ENCODE data around the gene TK2. TPM values are rescaled to one million over a fixed set of nuclear protein-coding genes. Genes with fewer than 3 reads are reported as not detected.

TK2 gene
- total and polyA plus RNA-seq, 7 experiments from 2014 or later = 3.5 to 19.8 (median 6.4) TPM

DNA sequence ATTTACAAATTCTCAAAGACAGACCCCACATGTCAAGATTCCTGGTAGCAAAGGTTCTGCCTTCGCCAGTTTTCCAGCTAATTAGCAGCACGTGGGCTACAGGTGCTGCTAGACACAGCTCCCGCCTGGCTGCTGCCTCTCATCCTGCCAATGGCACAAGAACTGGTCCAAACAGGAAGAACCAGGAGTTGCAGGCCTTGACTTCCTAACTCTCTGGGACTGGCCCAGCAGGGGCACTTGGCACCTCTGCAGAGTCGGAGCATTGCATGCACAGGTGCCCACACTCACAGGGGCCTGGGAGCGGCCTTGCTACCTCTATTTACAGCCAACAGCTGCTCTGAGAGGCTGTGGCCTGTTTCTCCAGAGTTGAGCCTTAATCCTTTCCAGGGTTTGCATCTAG is 39.6 kb downstream of the TK2 start:
- POLR2A ChIA-PET = interaction anchor here (0.9 to 2.9 kb wide), 4 partner anchors 12 to 102 kb away, joined by 3 to 9 read pairs (median 6); partner anchors contain the start of gene CKLF

GRCh38 chr16:66509576-66509975 is 40.3 kb downstream of the TK2 start:
- H3K36me3 Mint-ChIP-seq = peaks cover 0 to 14% (median 0%) of the 10 kb centered on the region in 5 donors
- Histone ChIP-seq H3K9me3 (ENCODE audit: control insufficient read depth in 2 of 3, low read length in 3 of 3) (no peaks in the 10 kb centered on the region), H3K27me3 (ENCODE audit: control insufficient read depth in 2 of 2, insufficient read depth in 2 of 2, low read length in 2 of 2) (no peaks in the 10 kb centered on the region), H3K4me3 (ENCODE audit: low read length) (no peak overlapping the region), H3K4me1 (ENCODE audit: control insufficient read depth in 2 of 2, insufficient read depth in 2 of 2, low read length in 2 of 2) (no peaks in the 10 kb centered on the region), H3K27ac (ENCODE audit: low read depth, low read length) (no peak overlapping the region), H3K36me3 (ENCODE audit: control insufficient read depth in 2 of 3, insufficient read depth in 3 of 3, low read length in 3 of 3) (no peaks in the 10 kb centered on the region)
- peaks cover 5 to 15% (median 11%) of the 10 kb centered on the region in 7 donors for H3K4me1 Mint-ChIP-seq
- H3K27me3 Mint-ChIP-seq = no peaks in the 10 kb centered on the region
- intact Hi-C loops (cut with micrococcal nuclease) = no loop called here
- peak overlapping the region in 1 of 10 donors; percentile 16 for H3K4me3 Mint-ChIP-seq
- POLR2A ChIA-PET = interaction anchor here (0.9 to 2.3 kb wide), 2 partner anchors 12 to 42 kb away, joined by 4 to 8 read pairs; partner anchors contain the start of gene CKLF
- no peak overlapping the region for H3K27ac Mint-ChIP-seq
- no peaks in the 10 kb centered on the region for H3K9me3 Mint-ChIP-seq
- ATAC-seq = no peak
- no peak for DNase-seq
- CTCF ChIA-PET = interaction anchor here (0.6 to 1.4 kb wide), 4 partner anchors 15 to 102 kb away, joined by 3 read pairs; no protein-coding TSS in a partner anchor

More for the DNA sequence above, 39.6 kb downstream of the TK2 start:
- Histone ChIP-seq H3K27me3 (ENCODE audit: control insufficient read depth in 2 of 2, insufficient read depth in 2 of 2, low read length in 2 of 2) (no peaks in the 10 kb centered on the region), H3K9me3 (ENCODE audit: control insufficient read depth in 2 of 3, low read length in 3 of 3) (no peaks in the 10 kb centered on the region), H3K4me3 (ENCODE audit: low read length) (no peak overlapping the region), H3K27ac (ENCODE audit: low read depth, low read length) (no peak overlapping the region), H3K4me1 (ENCODE audit: control insufficient read depth in 2 of 2, insufficient read depth in 2 of 2, low read length in 2 of 2) (peaks cover 2 to 5% of the 10 kb centered on the region in 2 donors), H3K36me3 (ENCODE audit: control insufficient read depth in 2 of 3, insufficient read depth in 3 of 3, low read length in 3 of 3) (no peaks in the 10 kb centered on the region)
- ATAC-seq (no peak), DNase-seq (no peak)
- no peak overlapping the region for H3K27ac Mint-ChIP-seq
- H3K9me3 Mint-ChIP-seq = no peaks in the 10 kb centered on the region
- CTCF ChIA-PET = interaction anchor here (0.8 to 3.2 kb wide), 4 partner anchors 16 to 106 kb away, joined by 3 to 24 read pairs (median 3); no protein-coding TSS in a partner anchor
- peak overlapping the region in 1 of 10 donors; percentile 16 for H3K4me3 Mint-ChIP-seq
- peaks cover 11 to 22% (median 16%) of the 10 kb centered on the region in 7 donors for H3K4me1 Mint-ChIP-seq
- intact Hi-C loops (cut with micrococcal nuclease) = loop anchor here in 1 of 2 donors (2.0 kb wide), 1 partner anchor 15 kb away; no protein-coding TSS in a partner anchor
- peaks cover 0 to 15% (median 0%) of the 10 kb centered on the region in 5 donors for H3K36me3 Mint-ChIP-seq
- H3K27me3 Mint-ChIP-seq = no peaks in the 10 kb centered on the region

- ATAC-seq (no peak), DNase-seq (no peak)
- peaks cover 0 to 14% (median 0%) of the 10 kb centered on the region in 5 donors for H3K36me3 Mint-ChIP-seq
- Histone ChIP-seq H3K4me3 (ENCODE audit: low read length) (no peak overlapping the region), H3K9me3 (ENCODE audit: control insufficient read depth in 2 of 3, low read length in 3 of 3) (no peaks in the 10 kb centered on the region), H3K27me3 (ENCODE audit: control insufficient read depth in 2 of 2, insufficient read depth in 2 of 2, low read length in 2 of 2) (no peaks in the 10 kb centered on the region), H3K36me3 (ENCODE audit: control insufficient read depth in 2 of 3, insufficient read depth in 3 of 3, low read length in 3 of 3) (no peaks in the 10 kb centered on the region), H3K4me1 (ENCODE audit: control insufficient read depth in 2 of 2, insufficient read depth in 2 of 2, low read length in 2 of 2) (no peaks in the 10 kb centered on the region), H3K27ac (ENCODE audit: low read depth, low read length) (no peak overlapping the region)
- ChIA-PET CTCF (interaction anchor here (0.6 to 0.9 kb wide), 4 partner anchors 21 to 102 kb away, joined by 3 read pairs; no protein-coding TSS in a partner anchor), POLR2A (interaction anchor here (2.3 kb wide), 1 partner anchor 42 kb away, joined by 8 read pairs; the partner anchor contains the start of gene CKLF)
- no peak overlapping the region for H3K27ac Mint-ChIP-seq
- peaks cover 5 to 15% (median 11%) of the 10 kb centered on the region in 7 donors for H3K4me1 Mint-ChIP-seq
- intact Hi-C loops (cut with micrococcal nuclease) = no loop called here
- H3K9me3 Mint-ChIP-seq = no peaks in the 10 kb centered on the region
- H3K4me3 Mint-ChIP-seq = no peak overlapping the region
- H3K27me3 Mint-ChIP-seq = no peaks in the 10 kb centered on the region
Observed at GRCh38 chr16:66508914-66509496, 40.9 kb downstream of the TK2 start.

GRCh38 chr16:66508248-66508913 is 41.5 kb downstream of the TK2 start:
- no peaks in the 10 kb centered on the region for H3K9me3 Mint-ChIP-seq
- H3K36me3 Mint-ChIP-seq = peaks cover 0 to 14% (median 0%) of the 10 kb centered on the region in 5 donors
- no peak overlapping the region for H3K4me3 Mint-ChIP-seq
- ATAC-seq (no peak), DNase-seq (no peak)
- Histone ChIP-seq H3K4me1 (ENCODE audit: control insufficient read depth in 2 of 2, insufficient read depth in 2 of 2, low read length in 2 of 2) (no peaks in the 10 kb centered on the region), H3K27ac (ENCODE audit: low read depth, low read length) (no peak overlapping the region), H3K27me3 (ENCODE audit: control insufficient read depth in 2 of 2, insufficient read depth in 2 of 2, low read length in 2 of 2) (no peaks in the 10 kb centered on the region), H3K36me3 (ENCODE audit: control insufficient read depth in 2 of 3, insufficient read depth in 3 of 3, low read length in 3 of 3) (no peaks in the 10 kb centered on the region), H3K9me3 (ENCODE audit: control insufficient read depth in 2 of 3, low read length in 3 of 3) (no peaks in the 10 kb centered on the region), H3K4me3 (ENCODE audit: low read length) (no peak overlapping the region)
- ChIA-PET POLR2A (interaction anchor here (0.6 kb wide), 1 partner anchor 322 kb away, joined by 3 read pairs; the partner anchor contains the start of gene NAE1), CTCF (interaction anchor here (0.6 to 0.8 kb wide), 2 partner anchors 42 to 76 kb away, joined by 3 read pairs; partner anchors contain the start of gene TK2)
- H3K27me3 Mint-ChIP-seq = no peaks in the 10 kb centered on the region
- H3K27ac Mint-ChIP-seq = no peak overlapping the region
- intact Hi-C loops (cut with micrococcal nuclease) = no loop called here
- peaks cover 5 to 15% (median 12%) of the 10 kb centered on the region in 7 donors for H3K4me1 Mint-ChIP-seq

DNA sequence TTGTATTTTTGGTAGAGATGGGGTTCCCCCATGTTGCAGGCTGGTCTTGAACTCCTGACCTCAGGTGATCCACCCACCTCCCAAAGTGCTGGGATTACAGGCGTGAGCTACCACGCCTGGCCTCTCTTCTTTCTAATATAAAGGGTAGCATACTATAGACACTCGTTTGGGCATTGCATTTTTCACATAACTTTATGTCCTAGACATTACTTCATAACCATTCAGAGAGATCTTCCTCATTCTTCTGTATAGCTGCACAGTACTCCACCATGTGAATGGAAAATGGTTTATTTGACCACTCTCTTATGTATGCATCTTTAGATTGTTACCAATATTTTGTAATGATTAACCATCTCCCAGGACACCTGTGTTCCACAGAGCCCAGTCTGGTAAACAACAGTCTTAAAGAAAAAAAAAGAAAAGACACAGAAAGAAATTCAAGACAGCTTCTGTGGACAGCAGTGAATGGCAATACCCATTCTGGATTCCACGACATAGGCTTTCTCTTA is 42.1 kb downstream of the TK2 start:
- Histone ChIP-seq H3K27ac (ENCODE audit: low read depth, low read length) (no peak overlapping the region), H3K4me1 (ENCODE audit: control insufficient read depth in 2 of 2, insufficient read depth in 2 of 2, low read length in 2 of 2) (no peaks in the 10 kb centered on the region), H3K36me3 (ENCODE audit: control insufficient read depth in 2 of 3, insufficient read depth in 3 of 3, low read length in 3 of 3) (no peaks in the 10 kb centered on the region), H3K4me3 (ENCODE audit: low read length) (no peak overlapping the region), H3K9me3 (ENCODE audit: control insufficient read depth in 2 of 3, low read length in 3 of 3) (no peaks in the 10 kb centered on the region), H3K27me3 (ENCODE audit: control insufficient read depth in 2 of 2, insufficient read depth in 2 of 2, low read length in 2 of 2) (no peaks in the 10 kb centered on the region)
- H3K9me3 Mint-ChIP-seq = no peaks in the 10 kb centered on the region
- no peak for DNase-seq
- H3K27ac Mint-ChIP-seq = peak overlapping the region in 1 of 9 donors; percentile 72
- intact Hi-C loops (cut with micrococcal nuclease) = no loop called here
- H3K27me3 Mint-ChIP-seq = no peaks in the 10 kb centered on the region
- H3K4me3 Mint-ChIP-seq = no peak overlapping the region
- H3K36me3 Mint-ChIP-seq = peaks cover 0 to 11% (median 0%) of the 10 kb centered on the region in 5 donors
- ChIA-PET CTCF (interaction anchor here (0.6 kb wide), 1 partner anchor 42 kb away, joined by 3 read pairs; the partner anchor contains the start of gene TK2), POLR2A (interaction anchor here (0.6 kb wide), 1 partner anchor 323 kb away, joined by 3 read pairs; the partner anchor contains the start of gene NAE1)
- H3K4me1 Mint-ChIP-seq = peaks cover 5 to 15% (median 8%) of the 10 kb centered on the region in 7 donors
- no peak for ATAC-seq

DNA sequence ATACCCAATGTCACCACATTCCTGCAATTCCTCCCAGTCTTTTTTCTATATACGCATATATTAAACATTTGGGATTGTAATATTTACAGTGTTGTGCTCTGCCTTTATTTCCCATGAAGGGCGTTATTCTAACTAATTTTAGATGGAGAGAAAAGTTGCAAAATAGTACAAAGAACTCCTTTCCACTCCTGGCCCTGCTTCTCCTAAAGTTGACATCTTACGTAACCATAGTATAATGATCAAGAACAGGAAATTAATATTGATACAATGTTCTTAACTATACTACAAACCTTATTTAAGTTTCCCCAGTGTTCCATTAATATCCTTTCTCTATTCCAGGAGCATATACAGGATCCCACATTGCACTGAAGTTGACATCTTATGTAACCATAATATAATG is 46.3 kb downstream of the TK2 start:
- CTCF ChIA-PET = no interaction called here
- Histone ChIP-seq H3K4me1 (ENCODE audit: control insufficient read depth in 2 of 2, insufficient read depth in 2 of 2, low read length in 2 of 2) (no peaks in the 10 kb centered on the region), H3K36me3 (ENCODE audit: control insufficient read depth in 2 of 3, insufficient read depth in 3 of 3, low read length in 3 of 3) (no peaks in the 10 kb centered on the region), H3K27me3 (ENCODE audit: control insufficient read depth in 2 of 2, insufficient read depth in 2 of 2, low read length in 2 of 2) (no peaks in the 10 kb centered on the region), H3K4me3 (ENCODE audit: low read length) (no peak overlapping the region), H3K9me3 (ENCODE audit: control insufficient read depth in 2 of 3, low read length in 3 of 3) (no peaks in the 10 kb centered on the region), H3K27ac (ENCODE audit: low read depth, low read length) (no peak overlapping the region)
- Mint-ChIP-seq H3K27me3 (peaks cover 0 to 5% (median 0%) of the 10 kb centered on the region in 5 donors), H3K27ac (no peak overlapping the region), H3K4me1 (peaks cover 0 to 8% (median 0%) of the 10 kb centered on the region in 7 donors), H3K9me3 (peaks cover 0 to under 1% (median 0%) of the 10 kb centered on the region in 11 donors), H3K36me3 (peaks cover 0 to 6% (median 0%) of the 10 kb centered on the region in 5 donors), H3K4me3 (no peak overlapping the region)
- DNase-seq (no peak), ATAC-seq (no peak)
- POLR2A ChIA-PET = no interaction called here
- intact Hi-C loops (cut with micrococcal nuclease) = no loop called here

Data from naive thymus-derived CD4-positive, alpha-beta T cell (primary cell).